Epithelial cell of prostate (primary cell): ENCODE results near the gene ENOPH1.

Source experiments
- DNase-seq: peaks from one replicate; pipeline ENCODE4 v3.0.0-alpha.2; 2011; ENCODE audit warnings: low read depth, low spot score
- H3K27ac ChIP-seq: fragments of 450-650 bp; 2 replicates; pipeline ENCODE4 v1.5.1; 2017; ENCODE audit warnings: mild to moderate bottlenecking

The ENOPH1 gene

DNA sequence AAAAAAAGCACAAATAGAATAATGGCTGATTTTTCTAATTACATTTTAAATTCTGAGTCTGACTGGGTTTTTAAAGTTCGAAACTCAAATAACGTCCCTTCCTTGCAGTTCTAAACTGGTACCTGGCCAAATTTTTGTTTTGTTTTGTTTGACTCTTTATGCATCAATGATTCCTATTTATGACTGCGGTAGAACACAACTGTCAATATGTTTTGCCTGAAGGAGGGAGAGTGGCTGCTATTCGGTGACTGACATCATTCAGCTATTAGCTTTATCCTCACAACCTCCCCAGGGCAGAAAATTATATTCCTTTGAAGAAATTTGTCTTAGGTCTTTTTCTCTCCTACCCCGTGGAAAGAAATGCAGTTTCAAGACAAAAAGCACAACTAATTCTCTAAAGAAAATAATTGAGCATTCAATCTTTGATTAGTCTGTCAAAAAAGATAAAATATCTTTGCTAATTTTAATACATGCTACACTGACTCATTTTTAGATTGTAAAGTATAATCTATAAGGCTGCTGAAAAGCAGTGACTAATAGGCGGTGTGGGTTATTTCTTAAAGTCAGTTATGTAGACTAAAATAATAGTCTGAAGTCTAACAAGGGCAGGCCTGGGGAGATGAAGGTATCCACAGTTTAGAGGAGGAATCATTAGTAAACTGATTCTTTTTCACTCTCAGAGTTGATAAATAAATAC, 69.5 kb downstream of the ENOPH1 start:
- H3K27ac ChIP-seq, result no peak overlapping the region
- no peak for DNase-seq

DNA sequence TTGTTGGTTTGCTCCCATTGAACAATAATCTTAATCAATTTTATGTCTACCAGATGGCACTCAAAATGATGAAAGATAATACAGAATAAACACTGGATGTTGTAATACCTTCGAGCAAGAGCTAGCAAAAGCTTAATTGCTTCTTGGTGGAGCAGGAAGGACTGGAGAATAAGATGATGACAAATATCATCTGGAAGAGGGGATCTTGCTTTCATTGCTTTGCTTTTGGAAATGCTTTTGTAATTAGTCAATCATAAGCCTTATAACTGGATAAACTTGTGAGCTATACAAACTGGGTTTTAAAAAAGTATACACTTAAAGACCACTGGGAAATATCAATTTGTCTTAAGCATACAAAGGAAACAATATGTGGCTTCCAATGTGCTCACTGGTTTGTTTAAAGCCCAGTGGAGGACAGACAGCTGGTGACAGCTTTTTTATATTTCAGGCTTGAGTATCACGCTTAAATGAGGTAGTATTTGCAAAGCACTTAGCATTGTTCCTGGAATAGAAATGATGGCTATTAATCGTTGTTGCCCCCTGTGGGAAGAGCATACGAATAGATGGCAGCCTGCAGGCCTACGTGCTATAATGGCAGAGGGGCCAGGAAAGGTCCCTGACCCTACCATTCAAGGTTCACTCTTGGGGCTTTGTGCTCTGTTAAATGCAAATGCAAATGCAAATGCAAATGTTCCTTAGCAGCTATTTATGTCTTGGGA, 70.2 kb downstream of the ENOPH1 start:
- DNase-seq, result no peak
- no peak overlapping the region for H3K27ac ChIP-seq

DNA sequence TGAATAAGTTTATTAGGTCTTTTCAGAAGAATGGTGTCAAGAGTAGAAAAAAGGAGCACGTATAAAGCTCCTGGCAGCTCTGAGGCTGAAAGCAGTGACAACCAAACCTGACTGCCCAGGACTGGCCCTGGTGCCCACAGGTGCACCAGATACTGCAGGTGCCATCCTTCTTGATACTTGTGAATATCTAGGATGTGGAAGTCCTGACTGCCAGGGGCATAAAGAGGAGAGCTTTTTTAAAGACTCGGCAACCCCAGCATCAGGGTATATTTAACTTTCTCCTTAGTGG, 70.7 kb downstream of the ENOPH1 start:
- no peak for DNase-seq
- H3K27ac ChIP-seq, result no peak overlapping the region

DNA sequence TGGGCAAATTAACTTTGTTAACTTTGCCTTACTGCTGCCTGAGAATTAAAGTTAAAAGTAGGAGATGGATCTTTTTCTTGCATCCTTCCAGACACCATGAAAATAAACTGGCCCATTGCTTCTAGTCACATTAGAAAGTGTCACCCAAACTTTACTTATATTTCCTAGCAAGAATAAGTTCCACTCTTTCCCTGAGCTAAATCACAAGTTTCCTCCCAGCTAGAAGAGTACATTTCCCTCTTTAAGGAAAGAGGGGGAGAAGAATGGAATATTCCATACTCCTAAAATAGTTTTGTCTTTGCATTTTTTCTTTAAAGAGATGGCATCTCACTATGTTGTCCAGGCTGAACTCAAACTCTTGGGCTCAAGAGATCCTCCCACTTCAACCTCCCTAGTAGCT, 77.6 kb downstream of the ENOPH1 start:
- DNase-seq, result no peak
- no peak overlapping the region for H3K27ac ChIP-seq

DNA sequence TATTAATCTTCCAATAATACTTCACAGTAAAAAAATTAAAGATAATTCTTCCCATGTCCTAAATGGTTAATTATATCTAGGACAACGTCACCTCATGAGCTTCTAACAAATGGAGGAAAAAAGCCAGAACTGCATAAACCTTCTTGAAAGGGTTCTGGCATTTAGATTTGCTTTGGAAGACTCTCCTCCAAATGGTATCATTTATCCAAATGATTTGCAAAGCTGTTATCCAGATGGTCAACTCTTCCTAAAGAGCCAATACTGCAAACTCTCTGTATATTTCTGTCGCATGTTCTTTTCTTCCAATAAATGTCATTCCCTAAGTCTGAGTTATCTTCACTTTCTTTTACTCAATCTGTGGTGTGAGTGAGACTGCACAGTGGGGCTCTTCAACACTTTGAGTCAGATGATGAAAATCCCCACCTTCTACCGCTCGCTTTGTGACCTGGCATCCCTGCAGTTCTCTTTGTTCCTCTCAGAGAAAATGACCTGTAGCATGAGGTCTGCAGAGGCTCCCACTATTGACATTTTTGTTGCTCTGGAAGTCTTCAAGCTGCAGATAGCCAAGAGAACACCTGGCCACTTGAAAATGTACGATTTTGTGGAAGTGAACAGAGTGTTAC, 78.5 kb downstream of the ENOPH1 start:
- no peak for DNase-seq
- no peak overlapping the region for H3K27ac ChIP-seq

DNA sequence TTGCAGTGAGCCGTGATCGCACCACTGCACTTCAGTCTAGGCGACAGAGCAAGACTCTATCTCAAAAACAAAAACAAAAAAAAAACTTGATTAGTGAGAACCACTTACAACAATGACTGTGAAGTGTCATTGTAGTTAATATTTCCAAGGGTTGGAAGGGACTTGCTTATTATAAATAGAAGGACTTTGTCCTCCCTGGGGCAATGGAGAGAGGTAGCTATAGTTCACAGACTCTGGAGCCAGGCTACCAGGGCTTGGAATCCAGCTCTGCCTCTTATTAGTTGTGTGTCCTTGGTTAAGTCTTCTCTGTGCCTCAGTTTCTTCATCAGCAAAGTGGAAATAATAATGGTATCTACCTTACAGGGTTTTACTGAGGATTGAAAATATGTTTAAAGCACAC, 79.8 kb downstream of the ENOPH1 start:
- no peak overlapping the region for H3K27ac ChIP-seq
- DNase-seq, result no peak
